Tongue (tissue), 2 donors: Measurements from ENCODE around the gene SLC35D1. TPM values are rescaled to one million over a fixed set of nuclear protein-coding genes. Genes with fewer than 3 reads are reported as not detected.

Source experiments
- DNase-seq: peaks from one replicate; pipeline ENCODE4 v3.0.0-alpha.2; 2015
- total RNA-seq: library from RNA; depleted of rRNA; stranded (reverse); fragments of >200 nt; gene quantifications from one replicate; pipeline ENCODE4 v1.2.3, GENCODE V29; 2014

SLC35D1 gene
- total RNA-seq, 1 donor from 2014 or later = 11.8 TPM

DNA sequence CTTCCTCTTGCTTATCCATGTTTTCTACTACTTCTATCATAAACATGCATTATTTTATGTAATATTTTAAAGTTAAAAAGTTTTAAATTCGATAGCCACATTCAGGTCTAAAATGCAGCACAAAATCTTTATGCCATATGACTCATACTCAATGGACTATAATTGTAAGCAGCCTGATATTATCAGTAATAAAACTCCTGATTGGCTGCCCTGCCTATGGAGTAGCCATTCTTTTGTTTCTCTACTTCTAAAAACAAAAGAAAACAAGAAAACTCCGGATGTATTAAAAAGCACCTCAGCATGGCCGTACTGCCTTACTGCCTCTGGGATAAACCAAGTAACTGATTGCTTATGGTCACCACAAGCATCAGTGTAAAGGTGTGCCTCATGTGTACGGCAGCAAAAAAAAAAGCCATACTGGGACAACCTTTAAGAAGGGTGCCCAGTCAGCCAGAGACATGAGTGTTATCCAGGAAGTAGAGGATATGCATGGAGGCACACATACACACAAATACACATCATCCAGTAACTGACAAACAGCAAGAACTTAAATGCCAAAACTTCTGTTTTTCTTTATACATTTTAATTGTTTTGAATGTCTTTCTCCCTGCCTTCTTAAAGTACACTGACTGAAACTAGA lies 9.2 kb downstream of the SLC35D1 start:
- no peak for DNase-seq

DNA sequence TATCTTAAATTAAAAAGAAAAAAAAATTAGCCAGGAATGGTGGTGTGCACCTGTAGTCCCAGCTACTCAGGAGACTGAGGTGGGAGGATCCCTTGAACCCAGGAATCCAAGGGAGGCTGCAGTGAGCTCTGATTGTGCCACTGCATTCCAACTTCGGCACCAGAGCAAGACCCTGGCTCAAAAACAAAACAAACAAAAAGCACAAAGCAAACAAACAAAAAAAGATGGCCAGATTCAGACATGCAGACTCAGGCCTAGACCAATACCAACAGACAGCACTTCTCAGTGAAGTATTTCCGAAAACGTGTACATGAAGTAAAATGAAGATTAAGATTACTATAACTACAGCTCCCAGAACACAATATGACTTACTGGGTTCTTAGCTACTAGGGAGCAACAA lies 10.6 kb downstream of the SLC35D1 start:
- DNase-seq = no peak

DNA sequence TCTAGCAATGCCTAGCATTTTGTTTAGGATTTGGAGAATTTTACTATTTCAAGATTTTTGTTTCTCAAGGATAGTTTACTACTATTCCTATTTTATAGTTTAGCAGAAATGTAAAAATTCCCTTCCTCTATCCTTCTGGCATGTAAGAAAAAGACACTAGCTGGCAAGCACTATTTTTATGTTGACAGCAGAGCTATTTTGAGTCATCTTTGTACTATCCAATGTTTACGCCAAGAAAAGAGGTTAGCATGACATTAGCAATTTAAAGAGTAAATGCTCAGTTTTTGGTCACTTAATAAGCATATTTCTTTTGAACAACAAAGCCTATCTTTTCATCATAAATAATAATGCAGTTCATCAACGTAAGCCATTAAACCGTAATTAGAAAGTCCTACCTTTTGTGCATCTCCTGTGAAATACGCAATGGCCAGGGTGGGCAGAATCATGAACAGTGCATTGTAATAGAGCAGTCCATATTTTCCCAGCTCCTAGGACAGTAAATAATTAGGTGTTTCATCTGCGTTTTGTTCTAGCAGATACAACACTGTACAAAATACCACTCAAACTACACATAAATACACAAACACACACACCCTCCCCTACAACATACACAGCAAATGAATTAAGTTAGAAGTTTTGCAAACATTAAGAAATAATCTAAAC lies 12.0 kb downstream of the SLC35D1 start:
- DNase-seq = no peak

- DNase-seq = no peak
Observed at GRCh38 chr1:67040405-67040804, 13.5 kb downstream of the SLC35D1 start.

DNA sequence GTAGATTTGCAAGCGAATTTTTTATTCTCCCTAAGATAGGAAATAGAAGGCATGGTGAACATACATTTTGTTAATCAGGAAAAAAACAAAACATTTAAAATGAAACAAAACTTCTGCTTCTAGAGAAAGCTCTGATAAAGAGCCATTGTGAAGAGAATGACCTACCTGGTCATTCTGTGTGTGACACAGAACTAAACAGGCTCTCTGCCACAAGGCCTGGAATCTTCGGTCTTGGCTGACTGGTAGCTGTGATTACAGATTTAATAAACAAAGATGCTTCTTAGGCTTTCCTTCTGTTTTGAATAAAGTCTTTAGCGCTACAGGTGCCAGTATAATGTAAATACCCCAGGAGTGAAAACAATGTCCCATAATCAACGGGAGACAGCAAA lies 22.1 kb downstream of the SLC35D1 start:
- DNase-seq = no peak

- no peak for DNase-seq
Observed at GRCh38 chr1:67031121-67031858, 22.7 kb downstream of the SLC35D1 start.

- no peak for DNase-seq
Observed at GRCh38 chr1:67029472-67029871, 24.5 kb downstream of the SLC35D1 start.

- no peak for DNase-seq
Observed at GRCh38 chr1:67020765-67021164, 33.2 kb downstream of the SLC35D1 start.

DNA sequence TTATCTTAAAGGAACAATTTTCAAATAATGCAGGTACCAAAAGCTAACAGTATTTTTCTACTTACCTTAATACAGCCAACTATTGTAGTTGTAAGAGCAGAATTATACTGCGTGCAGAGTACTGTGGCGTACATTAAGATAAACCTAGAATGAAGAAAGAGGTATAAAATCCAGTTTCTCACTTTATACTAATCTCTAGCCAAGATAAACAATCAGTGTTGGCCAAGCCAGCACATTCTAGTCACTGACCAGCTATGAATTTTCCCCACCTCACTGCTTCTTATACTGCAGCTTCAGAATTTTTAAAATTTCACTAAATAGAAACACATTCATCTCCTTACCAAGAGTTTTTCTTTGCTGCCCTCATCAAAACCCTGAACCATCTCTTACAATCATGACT lies 33.6 kb downstream of the SLC35D1 start:
- no peak for DNase-seq

GRCh38 chr1:67019600-67020136 lies 34.3 kb downstream of the SLC35D1 start:
- DNase-seq = peak; percentile 59

GRCh38 chr1:67019121-67019520 lies 34.8 kb downstream of the SLC35D1 start:
- DNase-seq = no peak

- DNase-seq = no peak
Observed at GRCh38 chr1:67018574-67018973, 35.4 kb downstream of the SLC35D1 start.

- DNase-seq = no peak
Observed at GRCh38 chr1:67013573-67013972, 40.4 kb downstream of the SLC35D1 start.

DNA sequence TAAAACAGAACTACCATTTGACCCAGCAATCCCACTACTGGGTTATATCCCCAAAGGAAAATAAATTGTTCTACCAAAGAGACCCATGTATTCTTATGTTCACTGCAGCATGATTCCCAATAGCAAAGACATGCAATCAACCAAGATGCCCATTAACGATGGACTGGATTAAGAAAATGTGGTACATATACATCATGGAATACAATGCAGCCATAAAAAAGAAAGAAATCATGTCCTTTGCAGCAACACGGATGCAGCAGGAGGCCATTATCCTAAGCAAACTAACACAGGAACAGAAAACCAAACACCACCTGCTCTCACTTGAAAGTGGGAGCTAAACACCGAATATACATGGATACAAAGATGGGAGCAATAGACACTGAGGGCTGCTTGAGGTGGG lies 44.2 kb downstream of the SLC35D1 start:
- DNase-seq = no peak

DNA sequence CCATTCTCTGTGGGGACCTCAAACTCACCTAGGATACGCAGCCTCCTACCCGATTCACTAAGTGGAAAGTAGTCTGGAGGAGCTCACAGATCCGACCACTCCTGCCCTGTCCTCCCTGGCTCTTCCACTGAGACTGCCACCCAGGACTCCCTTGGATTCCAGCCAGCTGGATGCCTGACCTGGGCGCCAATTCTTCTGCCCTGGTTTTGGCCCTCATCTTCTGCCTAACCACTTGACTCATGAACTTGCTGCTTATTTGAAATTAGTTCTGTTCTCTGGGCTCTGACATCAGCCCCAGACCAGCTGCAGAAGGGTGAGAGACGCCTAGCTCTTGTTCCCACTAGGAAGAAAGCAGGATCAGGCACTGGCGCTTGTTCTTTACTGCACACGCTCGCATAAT lies 48.9 kb downstream of the SLC35D1 start:
- DNase-seq = no peak

DNA sequence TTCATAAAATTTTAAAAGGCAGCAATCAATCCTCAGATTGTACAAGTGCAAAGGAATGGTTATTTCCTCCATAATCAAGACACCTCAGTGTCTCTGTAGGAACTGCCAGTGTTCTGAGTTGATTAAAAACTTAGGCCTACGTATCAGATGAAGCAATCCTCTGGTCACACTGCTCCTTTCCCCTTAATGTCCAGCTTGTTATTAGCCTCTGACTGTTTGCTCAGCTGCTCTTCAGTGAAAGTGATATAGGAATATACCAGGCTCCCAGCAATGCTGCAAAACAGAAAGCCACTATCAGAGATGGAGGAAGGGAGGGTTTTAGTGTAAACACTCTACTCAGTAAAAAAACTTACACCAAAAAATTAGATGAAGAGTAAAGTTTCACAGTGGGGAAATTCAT lies 49.8 kb downstream of the SLC35D1 start:
- no peak for DNase-seq

DNA sequence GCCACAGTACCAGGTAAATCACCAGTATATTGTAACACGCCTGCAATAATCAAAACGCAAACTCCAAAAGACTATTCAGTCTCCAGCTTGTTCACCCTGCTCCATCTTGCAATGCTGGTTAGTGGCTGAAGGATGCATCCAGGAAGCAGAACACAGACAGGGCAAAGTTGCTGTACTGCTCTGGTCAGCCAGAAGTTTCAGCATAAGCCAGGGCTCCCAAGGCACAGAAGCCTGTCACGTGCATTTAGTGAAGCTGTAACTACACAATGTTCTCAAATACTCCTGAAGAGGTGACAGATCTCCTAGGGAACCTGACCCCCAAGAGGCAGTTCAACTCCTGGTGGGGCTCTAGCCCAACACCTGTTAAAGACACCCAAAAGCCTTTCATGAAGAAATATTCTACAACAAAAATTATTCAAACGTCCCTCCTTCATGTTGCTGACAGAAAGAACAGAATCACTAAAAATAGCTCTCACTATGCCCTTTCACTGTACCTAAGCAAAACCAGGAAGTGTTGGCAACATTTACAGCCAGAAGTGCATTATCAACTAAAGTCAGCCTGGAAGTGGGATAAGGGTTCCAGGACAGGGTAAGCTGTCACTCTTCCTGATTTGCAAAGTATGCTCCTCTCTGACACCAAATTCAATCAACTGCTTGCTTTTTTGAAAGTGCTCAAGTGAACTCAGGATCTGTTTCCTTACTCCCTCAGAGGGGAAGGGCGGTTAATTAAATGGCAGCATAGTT lies 52.1 kb downstream of the SLC35D1 start:
- no peak for DNase-seq

DNA sequence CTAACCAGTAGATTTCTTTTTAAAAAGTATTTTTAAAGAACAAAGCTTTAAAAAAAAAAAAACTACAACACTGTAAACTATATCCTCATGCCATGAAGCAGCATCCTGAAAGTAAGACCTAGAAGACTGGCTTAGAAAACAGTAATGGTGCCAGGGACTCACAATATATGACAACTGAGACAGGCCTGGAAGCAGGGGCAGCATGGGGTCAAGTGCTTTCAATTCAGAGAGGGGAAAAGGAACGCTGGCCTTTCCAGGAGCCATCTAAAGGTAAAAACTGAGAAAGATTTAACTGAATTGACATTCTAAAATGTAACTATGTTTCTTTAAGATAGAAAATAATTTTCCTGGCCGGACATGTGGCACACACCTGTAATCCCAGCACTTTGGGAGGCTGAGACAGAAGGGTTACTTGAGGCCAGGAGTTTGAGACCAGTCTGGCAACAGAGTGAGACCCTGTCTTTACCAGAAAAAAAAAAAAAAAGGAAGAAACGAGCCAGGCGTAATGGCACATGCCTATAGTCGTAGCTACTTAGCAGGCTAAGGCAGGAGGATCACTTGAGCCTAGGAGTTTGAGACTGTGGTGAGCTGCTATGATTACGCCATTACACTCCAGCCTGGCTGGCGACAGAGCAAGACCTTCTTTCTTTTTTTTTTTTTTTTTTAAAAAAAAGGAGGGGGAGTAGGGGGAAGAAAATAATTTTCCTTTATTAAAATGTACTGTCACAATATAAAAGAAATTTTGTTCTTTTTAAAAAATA lies 54.1 kb downstream of the SLC35D1 start:
- no peak for DNase-seq

DNA sequence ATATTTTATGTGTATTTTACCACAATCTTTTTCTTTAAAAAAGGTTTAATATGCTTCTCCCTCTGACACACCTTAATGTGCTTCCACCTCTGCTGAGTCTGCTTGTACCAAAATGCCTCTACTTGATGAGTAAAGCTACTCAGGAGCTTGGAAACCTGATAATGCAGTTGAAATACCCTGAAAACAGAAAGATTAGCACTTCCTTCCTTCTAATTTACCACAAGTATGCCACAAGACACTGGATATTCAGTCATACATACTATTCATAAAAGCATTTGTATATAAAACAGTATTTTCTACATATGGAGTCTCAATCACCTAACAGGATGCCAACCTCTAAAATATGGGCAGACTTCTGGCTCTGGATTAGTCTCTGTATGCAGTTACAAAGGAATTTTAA lies 55.0 kb downstream of the SLC35D1 start:
- DNase-seq = no peak

DNA sequence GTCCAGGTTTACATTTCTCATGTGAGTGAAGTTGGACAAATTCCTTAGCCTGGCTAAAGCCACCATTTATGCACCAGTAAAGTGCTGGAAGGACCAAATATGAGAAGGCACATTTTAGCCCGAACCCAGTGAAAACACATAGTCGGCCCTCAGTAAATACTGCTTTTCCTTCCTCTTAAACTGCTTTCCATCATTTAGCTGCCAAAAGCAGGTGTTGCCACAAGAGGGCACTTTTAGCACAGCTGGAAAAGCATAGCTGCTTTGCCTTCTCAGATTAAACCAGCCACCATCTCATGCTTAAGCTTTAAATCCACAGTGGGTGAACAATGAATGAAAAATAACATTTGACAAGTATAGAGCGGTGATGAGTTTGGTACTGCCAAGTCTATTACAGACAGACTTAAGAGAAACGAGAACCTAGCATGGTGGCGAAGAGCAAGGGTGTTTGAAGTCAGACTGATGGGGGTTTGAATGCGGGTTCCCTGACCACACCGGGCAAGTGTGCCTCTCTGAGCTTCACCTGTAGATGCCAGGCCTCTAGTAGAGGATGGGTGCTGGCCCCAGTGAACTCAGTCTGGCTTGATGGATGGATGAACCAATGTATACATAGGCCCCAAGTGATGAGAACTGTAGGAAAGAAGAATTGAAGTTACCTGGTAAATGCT lies 57.8 kb downstream of the SLC35D1 start:
- peak; percentile 76 for DNase-seq

DNA sequence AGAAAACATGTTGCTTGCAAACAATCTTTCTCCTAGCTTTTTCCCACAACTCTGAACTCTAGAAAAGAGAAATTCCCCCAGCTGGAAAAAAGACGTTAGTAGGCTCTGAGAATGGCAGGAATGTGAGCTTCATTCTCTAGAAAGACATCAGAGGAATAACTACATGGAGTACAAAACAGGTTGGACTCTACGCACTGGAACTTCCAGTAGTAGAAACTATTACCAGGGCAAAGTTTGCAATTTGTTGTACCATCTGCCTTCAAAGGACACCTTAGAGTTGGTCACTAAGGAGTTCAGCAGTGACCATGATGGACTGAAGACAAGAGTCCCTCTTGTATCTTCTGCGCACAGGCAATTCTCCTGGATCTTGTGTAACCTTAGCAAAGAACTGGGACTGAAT lies 60.9 kb downstream of the SLC35D1 start:
- DNase-seq = no peak
